ENCODE results near the gene RSPH6A. TPM values are rescaled to one million over a fixed set of nuclear protein-coding genes. Genes with fewer than 3 reads are reported as not detected.
A peak's percentile ranks its signal among the peaks of the same experiment; 100 is the strongest.

The RSPH6A gene
- polyA plus RNA-seq, 3 donors = not detected

DNA sequence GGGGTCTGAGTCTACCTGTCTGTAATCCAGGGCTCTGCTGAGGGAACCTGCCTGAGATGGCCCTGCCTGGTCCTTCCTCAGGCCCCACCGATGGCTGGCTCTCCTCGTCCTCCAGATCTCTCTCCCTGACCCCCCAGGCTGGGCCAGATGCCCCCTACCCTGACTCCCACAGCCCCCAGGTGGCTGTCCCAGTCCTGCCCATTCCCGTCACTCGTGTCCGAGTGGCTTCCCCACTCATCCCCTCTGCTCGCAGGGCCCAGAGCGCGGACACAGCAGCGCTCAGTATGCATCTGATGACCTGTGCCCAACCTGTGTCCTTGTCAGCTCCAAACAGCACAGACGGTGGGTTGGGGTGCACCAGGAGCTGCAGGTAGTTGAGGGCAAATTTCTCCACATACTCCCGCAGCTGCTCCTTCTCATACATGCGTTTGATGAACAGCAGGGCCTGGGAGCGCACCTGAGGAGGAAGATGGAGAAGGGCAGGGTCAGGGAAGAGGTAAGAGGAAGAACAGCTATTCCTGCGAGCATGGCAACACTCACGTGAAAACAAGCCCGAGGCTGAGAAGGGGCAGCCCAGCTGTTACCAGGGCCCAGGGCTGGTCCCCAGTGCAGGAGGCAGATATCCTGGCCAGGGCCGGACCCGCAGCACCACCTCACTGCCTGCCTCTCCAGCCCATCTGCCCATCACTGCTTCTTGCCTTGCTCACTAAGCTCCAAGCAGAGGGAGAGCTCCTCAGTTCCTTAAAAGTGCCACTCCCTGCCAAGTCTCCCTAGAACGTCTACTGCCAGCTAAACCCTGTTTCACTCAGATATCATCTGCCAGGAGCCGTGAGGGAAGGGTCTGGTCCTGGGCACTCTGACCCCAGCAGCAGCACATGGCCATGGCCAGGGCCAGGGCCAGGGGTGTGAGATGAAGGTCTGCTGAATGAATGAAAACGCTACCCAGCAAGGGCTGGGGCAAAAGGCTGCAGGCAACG is 11.1 kb upstream of the RSPH6A start:
- Histone ChIP-seq H3K36me3 (replicated peaks in 1 of 2; ENCODE audit: control insufficient read depth in 1 of 2, insufficient read depth in 2 of 2, low read length in 2 of 2) (peaks cover 94 to 97% of the 10 kb centered on the region in 2 donors), H3K9ac (ENCODE audit: insufficient read depth, low read length, poor library complexity, severe bottlenecking) (no peak overlapping the region), H3K27me3 (ENCODE audit: control insufficient read depth in 2 of 2, insufficient read depth in 2 of 2, low read length in 2 of 2) (no peaks in the 10 kb centered on the region), H3K4me2 (replicated peaks; ENCODE audit: extremely low read depth, low read length, poor library complexity, severe bottlenecking) (no peak overlapping the region), H3K9me3 (replicated peaks in 1 of 2; ENCODE audit: control insufficient read depth in 1 of 2, insufficient read depth in 1 of 2, low read length in 2 of 2) (no peaks in the 10 kb centered on the region), H3K4me3 (replicated peaks in 1 of 3; ENCODE audit: low read depth in 2 of 3, low read length in 3 of 3) (no peak overlapping the region), H3K79me2 (ENCODE audit: insufficient read depth, low read length) (no peaks in the 10 kb centered on the region), H3K27ac (ENCODE audit: low read depth in 1 of 2, low read length in 2 of 2) (no peak overlapping the region), H3K4me1 (ENCODE audit: control insufficient read depth in 1 of 2, insufficient read depth in 2 of 2, low read length in 2 of 2) (no peaks in the 10 kb centered on the region), H2AFZ (ENCODE audit: insufficient read depth, low read depth, low read length, poor library complexity, severe bottlenecking) (no peak overlapping the region), H4K20me1 (ENCODE audit: insufficient read depth, low read length) (peaks cover 12% of the 10 kb centered on the region)
- Mint-ChIP-seq H3K36me3 (peaks cover 86 to 100% of the 10 kb centered on the region in 2 donors), H3K27ac (peak overlapping the region in 1 of 7 donors; percentile 66), H3K4me1 (no peaks in the 10 kb centered on the region), H3K27me3 (ENCODE audit: low read depth in 3 of 3) (peaks cover 0 to 5% (median 0%) of the 10 kb centered on the region in 3 donors), H3K9me3 (no peaks in the 10 kb centered on the region), H3K4me3 (no peak overlapping the region)
- TF ChIP-seq, protein P1, sequence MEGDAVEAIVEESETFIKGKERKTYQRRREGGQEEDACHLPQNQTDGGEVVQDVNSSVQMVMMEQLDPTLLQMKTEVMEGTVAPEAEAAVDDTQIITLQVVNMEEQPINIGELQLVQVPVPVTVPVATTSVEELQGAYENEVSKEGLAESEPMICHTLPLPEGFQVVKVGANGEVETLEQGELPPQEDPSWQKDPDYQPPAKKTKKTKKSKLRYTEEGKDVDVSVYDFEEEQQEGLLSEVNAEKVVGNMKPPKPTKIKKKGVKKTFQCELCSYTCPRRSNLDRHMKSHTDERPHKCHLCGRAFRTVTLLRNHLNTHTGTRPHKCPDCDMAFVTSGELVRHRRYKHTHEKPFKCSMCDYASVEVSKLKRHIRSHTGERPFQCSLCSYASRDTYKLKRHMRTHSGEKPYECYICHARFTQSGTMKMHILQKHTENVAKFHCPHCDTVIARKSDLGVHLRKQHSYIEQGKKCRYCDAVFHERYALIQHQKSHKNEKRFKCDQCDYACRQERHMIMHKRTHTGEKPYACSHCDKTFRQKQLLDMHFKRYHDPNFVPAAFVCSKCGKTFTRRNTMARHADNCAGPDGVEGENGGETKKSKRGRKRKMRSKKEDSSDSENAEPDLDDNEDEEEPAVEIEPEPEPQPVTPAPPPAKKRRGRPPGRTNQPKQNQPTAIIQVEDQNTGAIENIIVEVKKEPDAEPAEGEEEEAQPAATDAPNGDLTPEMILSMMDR (IDR thresholded peaks at IDR 0.05) = no peak
- WGBS (ENCODE audit: insufficient coverage) = 86% methylated on average over 16 of the region's 22 CpGs
- intact Hi-C loops (cut with micrococcal nuclease) = no loop called here
- DNase-seq = no peak

DNA sequence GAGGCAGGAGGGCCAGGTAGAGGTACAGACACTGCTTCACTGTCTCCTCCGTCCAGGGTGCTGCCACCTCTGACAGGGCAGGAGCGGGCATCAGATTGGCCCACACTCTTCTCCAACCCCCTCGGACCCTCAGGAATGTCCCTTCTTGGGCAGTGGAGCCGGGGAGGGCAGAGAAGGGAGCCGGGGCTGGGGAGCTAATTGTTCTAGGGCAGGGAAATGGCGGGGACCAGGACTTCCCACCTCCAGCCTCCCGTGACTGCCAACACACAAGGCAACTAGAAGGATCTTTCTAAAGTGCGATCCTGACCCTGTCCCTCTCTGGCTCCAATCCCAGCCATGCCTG is 10.1 kb upstream of the RSPH6A start:
- no peaks in the 10 kb centered on the region for H3K4me1 Mint-ChIP-seq
- Histone ChIP-seq H4K20me1 (ENCODE audit: insufficient read depth, low read length) (peaks cover 15% of the 10 kb centered on the region), H3K36me3 (replicated peaks in 1 of 2; ENCODE audit: control insufficient read depth in 1 of 2, insufficient read depth in 2 of 2, low read length in 2 of 2) (peaks cover 96 to 98% of the 10 kb centered on the region in 2 donors), H3K4me3 (replicated peaks in 1 of 3; ENCODE audit: low read depth in 2 of 3, low read length in 3 of 3) (no peak overlapping the region), H3K79me2 (ENCODE audit: insufficient read depth, low read length) (no peaks in the 10 kb centered on the region), H3K4me2 (replicated peaks; ENCODE audit: extremely low read depth, low read length, poor library complexity, severe bottlenecking) (no peak overlapping the region), H3K27ac (ENCODE audit: low read depth in 1 of 2, low read length in 2 of 2) (no peak overlapping the region), H2AFZ (ENCODE audit: insufficient read depth, low read depth, low read length, poor library complexity, severe bottlenecking) (no peak overlapping the region), H3K9ac (ENCODE audit: insufficient read depth, low read length, poor library complexity, severe bottlenecking) (no peak overlapping the region), H3K4me1 (ENCODE audit: control insufficient read depth in 1 of 2, insufficient read depth in 2 of 2, low read length in 2 of 2) (no peaks in the 10 kb centered on the region), H3K9me3 (replicated peaks in 1 of 2; ENCODE audit: control insufficient read depth in 1 of 2, insufficient read depth in 1 of 2, low read length in 2 of 2) (no peaks in the 10 kb centered on the region), H3K27me3 (ENCODE audit: control insufficient read depth in 2 of 2, insufficient read depth in 2 of 2, low read length in 2 of 2) (no peaks in the 10 kb centered on the region)
- TF ChIP-seq, protein P1 (IDR thresholded peaks at IDR 0.05) = no peak
- no peak for DNase-seq
- H3K27ac Mint-ChIP-seq = peak overlapping the region in 1 of 7 donors; percentile 46
- no peak overlapping the region for H3K4me3 Mint-ChIP-seq
- intact Hi-C loops (cut with micrococcal nuclease) = no loop called here
- peaks cover 0 to 5% (median 0%) of the 10 kb centered on the region in 3 donors for H3K27me3 Mint-ChIP-seq (ENCODE audit: low read depth in 3 of 3)
- 98% methylated on average over 6 of the region's 8 CpGs for WGBS (ENCODE audit: insufficient coverage)
- peaks cover 82 to 99% of the 10 kb centered on the region in 2 donors for H3K36me3 Mint-ChIP-seq
- no peaks in the 10 kb centered on the region for H3K9me3 Mint-ChIP-seq
